ENCODE data around the gene RPS6KA3.

GRCh38 chrX:20271186-20271585 lies 4.5 kb upstream of the RPS6KA3 start:
- TF ChIP-seq CTCF (IDR thresholded peaks at IDR 0.05; ENCODE audit: poor library complexity) (no peak), EZH2 (IDR thresholded peaks at IDR 0.05; ENCODE audit: borderline replicate concordance) (no peak), EZH2phosphoT487 (IDR thresholded peaks at IDR 0.05; ENCODE audit: low read depth, severe bottlenecking, unreplicated experiment) (no peak)
